K562 (cell line): ENCODE data around the gene GPR142. TPM values are rescaled to one million over a fixed set of nuclear protein-coding genes. Genes with fewer than 3 reads are reported as not detected.
A peak's percentile ranks its signal among the peaks of the same experiment; 100 is the strongest.

Experiments
- ASH1L ChIP-seq: fragments of 450-650 bp; IDR thresholded peaks from 2 replicates; pipeline ENCODE4 v1.6.1; 2018; ENCODE audit warnings: borderline replicate concordance, mild to moderate bottlenecking, low read depth; ENCODE audit not compliant: partially characterized antibody
- CREB5 ChIP-seq: fragments of 250-450 bp; sonication (Bioruptor Pico); IDR thresholded peaks from 2 replicates; pipeline ENCODE4 v1.5.0; 2020; ENCODE audit warnings: mild to moderate bottlenecking
- HNRNPL ChIP-seq: fragments of 200-400 bp; formaldehyde crosslinking; IDR thresholded peaks from 2 replicates; pipeline ENCODE4 v1.6.1; 2017; ENCODE audit warnings: low read depth, mild to moderate bottlenecking, low read length
- JUN ChIP-seq, 2 experiments: sonication (generic) in 1 of 2; formaldehyde crosslinking in 1 of 2; IDR thresholded peaks; 2 replicates each; pipeline versions ENCODE4 v1.6.1 to v1.8.0; 2012 to 2022; ENCODE audit warnings: borderline replicate concordance in 2 of 2, mild to moderate bottlenecking in 2 of 2, improper control_type of control experiment in 1 of 2, low read depth in 1 of 2, low read length in 1 of 2, missing genetic modification reagents in 1 of 2
- SRSF9 ChIP-seq: fragments of 200-400 bp; formaldehyde crosslinking; IDR thresholded peaks from 2 replicates; pipeline ENCODE4 v1.6.1; 2017; ENCODE audit warnings: low read depth, low read length, borderline replicate concordance
- ZNF436 ChIP-seq: fragments of 250-450, 450-650 bp; sonication (Bioruptor Pico); formaldehyde crosslinking; IDR thresholded peaks from 2 replicates; pipeline ENCODE4 v1.7.0; 2020; ENCODE audit warnings: mild to moderate bottlenecking
- ZNF512 ChIP-seq: IDR thresholded peaks from 2 replicates; pipeline ENCODE4 v1.6.1; 2016; ENCODE audit warnings: missing genetic modification characterization, missing compliant biosample characterization
- ZNF75A ChIP-seq: fragments of 450-650 bp; formaldehyde crosslinking; IDR thresholded peaks from 2 replicates; pipeline ENCODE4 v1.4.0; 2020; ENCODE audit warnings: mild to moderate bottlenecking
- polyA plus RNA-seq, 8 experiments: library from polyadenylated mRNA; depleted of rRNA in 4 of 8; stranded (reverse) in 5 of 8; unstranded in 3 of 8; fragments of >200 nt; fragmentation: Nextera tagmentation in 2 of 8; fragmentation: Illumina TruSeq in 1 of 8; extraction: Ambion mirVana in 2 of 8; extraction: Trizol in 1 of 8; gene quantifications; 2 replicates each; pipeline versions ENCODE4 v1.2.1 to v1.2.3, GENCODE V29; 2011 to 2014; ENCODE audit warnings: inconsistent platforms in 1 of 8, missing spikeins in 1 of 8
- total RNA-seq, 7 experiments: library from RNA; depleted of rRNA in 6 of 7; stranded (reverse); fragments of >200 nt in 6 of 7; fragmentation: Illumina TruSeq in 2 of 7; extraction: Trizol in 2 of 7; gene quantifications; 2 replicates each; pipeline versions ENCODE4 v1.2.1 to v1.2.3, GENCODE V29; 2011 to 2021; ENCODE audit warnings: low replicate concordance in 1 of 7

Gene GPR142
- total and polyA plus RNA-seq, 9 of the 15 experiments (the other 6 are each of a cell fraction or from before 2014, with no cell fraction given) = not detected

GRCh38 chr17:74417178-74418045, 50.1 kb downstream of the GPR142 start (continued):
- TF ChIP-seq ZNF512 (tag) (no peak), ASH1L (no peak), CREB5 (CRISPR knock-in tag) (no peak), ZNF436 (CRISPR knock-in tag) (no peak), HNRNPL (no peak), SRSF9 (no peak), ZNF75A (CRISPR knock-in tag) (no peak), JUN (IDR thresholded peaks at IDR 0.05; ENCODE audit: borderline replicate concordance, low read depth, low read length) (peak; percentile 48; the same call in 1 of the 2 replicates), JUN (CRISPR knock-in tag; IDR thresholded peaks at IDR 0.05; ENCODE audit: borderline replicate concordance) (no peak)
